ENCODE results near the gene ABCB8. TPM values are rescaled to one million over a fixed set of nuclear protein-coding genes. Genes with fewer than 3 reads are reported as not detected.

Gene ABCB8
- total RNA-seq, 1 donor from 2014 or later = 60.9 TPM

DNA sequence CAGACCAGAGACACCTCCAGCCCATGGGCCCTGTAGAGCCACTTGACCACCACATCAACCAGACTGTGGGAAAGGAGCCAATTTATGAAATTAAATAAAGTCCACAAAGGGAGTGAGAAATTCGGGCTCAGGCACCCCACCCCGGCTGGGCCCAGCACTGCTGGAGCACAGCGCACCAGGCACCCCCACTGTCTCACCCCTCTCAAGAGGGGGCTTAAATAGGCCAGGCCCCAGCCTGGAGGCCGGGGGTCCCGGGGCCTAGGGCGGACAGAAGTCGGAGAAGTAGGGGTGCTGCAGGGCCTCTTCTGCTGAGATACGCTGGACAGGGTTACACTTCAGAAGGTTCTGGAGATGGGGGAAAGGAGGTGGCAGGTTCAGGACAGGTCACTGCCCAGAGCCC, 25.5 kb downstream of the ABCB8 start:
- intact Hi-C loops (cut with micrococcal nuclease) = no loop called here

DNA sequence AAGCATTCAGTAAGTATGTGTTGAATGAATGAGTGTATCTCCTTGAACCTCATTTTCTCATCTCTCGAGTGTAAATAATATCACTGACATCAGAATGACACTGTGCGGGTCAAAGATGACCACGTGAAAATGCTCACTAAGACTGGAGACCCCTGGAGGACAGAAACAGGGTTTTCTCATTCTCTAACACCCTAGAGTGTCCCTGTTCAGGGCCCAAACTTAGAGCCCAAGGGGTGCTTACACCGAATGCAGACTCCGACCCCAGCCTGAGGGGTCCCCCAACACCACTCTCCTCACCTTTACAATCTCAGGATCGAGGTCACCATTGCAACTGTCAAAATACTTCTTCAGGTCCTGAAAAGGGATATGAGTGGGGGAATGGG, 28.0 kb downstream of the ABCB8 start:
- intact Hi-C loops (cut with micrococcal nuclease) = loop anchor here (5.0 kb wide), 1 partner anchor 44 kb away; no protein-coding TSS in a partner anchor

DNA sequence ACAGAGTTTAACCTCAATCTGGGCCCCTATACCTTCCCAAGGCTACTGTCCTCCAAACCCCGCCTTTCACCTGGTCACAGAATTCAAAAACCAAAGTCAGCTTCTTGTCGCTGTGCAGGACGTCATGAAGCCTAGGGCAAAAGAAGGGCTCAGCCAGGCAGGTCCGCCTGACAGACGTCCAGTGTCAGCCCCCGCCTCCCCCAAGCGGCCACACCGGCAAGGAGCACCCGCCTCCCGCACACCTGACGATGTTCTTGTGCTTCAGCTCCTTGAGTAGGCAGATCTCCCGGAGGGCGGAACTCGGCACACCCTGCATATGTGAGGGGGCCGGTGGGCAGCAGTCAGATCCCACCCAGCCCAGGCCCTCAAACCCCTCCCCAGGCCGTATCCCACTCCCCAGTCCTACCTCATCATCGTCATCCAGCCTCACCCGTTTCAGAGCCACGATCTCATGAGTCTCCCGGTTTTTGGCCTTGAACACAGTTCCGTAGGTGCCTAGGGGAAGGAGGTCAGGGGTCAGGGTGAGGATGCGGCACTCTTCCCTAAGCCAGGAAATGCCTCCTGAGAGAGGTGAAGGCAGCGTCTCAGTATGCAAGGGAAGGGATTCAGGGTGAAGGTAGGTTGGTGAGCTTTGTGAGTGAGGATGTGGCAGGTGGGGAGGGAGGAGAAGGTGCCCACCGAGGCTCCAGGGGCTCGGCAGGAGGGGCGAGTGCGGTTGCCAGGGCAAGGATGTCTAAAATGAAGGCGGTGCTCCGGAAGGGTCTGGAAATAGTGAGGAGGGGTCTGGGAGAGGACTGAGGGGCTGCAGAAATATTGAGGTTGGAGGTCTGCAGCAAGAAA, 28.6 kb downstream of the ABCB8 start:
- intact Hi-C loops (cut with micrococcal nuclease) = loop anchor here (1.0 to 5.0 kb wide), 2 partner anchors 45 to 170 kb away; partner anchors contain the start of gene ABCF2

DNA sequence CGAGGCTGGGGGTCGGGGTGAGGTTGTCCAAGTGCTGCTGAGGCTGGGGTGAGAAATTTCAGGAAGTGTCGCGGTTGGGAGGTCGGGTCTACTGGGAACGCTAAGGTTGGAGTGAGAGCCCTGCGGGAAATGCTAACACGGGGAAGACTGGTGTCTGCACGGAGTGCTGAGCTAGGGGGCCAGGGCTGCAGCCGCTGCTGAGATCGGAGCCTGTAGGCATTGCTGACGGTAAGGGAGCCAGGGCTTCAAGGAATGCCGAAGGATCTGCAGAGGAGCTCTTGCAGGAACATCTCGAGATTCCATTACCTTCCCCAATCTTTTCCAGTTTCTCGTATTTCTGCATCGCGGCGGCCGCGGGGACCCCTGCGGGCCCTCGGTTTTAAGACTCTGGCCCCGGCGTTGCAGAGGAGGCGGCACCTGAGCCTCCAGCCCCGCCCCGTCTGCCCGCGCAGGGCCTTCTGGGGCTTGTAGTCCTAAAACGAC, 29.3 kb downstream of the ABCB8 start, which contains the start of gene CDK5:
TSS of gene CDK5 (minus strand) at position 392 of the 483 bp plus-strand sequence. CDS start at position 343, 49 bp downstream.
- intact Hi-C loops (cut with micrococcal nuclease) = loop anchor here (1.0 to 5.0 kb wide), 2 partner anchors 45 to 170 kb away; partner anchors contain the start of gene ABCF2

DNA sequence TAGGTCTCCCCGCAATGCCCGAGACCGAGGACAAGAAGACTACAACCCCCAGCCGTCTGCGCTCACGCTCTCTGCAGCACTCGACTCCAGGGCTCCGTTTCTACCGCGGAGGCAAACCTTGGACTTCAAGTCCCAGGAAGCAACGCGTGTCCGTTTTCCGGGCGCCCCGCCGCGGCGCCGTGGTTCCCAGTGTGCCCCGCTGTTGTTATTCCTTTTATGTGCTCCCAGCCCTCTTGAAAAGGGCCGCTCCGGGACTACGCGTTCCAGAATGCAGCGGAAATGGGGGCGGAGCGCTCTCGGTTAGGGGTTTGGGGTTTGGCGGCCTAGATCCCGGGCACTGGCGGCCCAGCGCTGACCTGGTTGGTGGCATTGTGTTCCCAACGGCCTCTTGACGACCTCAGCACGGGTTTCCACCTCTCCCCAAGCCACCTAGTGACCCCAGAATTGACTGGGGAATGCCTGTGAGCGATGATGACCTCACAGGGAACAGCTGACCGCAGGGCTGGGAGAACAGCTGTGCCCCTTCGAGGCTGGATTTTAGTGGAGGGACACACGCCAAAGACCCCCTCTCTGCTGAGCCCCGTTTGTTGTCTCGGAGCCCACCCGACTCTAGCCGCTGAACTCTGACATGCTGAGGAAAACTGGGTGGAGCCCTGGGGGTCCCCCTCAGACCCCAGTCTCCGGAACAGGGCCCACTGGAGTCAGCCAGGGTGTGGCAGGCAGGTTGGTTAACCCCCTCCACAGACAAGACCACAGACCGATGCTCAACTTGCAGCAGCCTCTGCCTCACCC, 29.9 kb downstream of the ABCB8 start:
- intact Hi-C loops (cut with micrococcal nuclease) = loop anchor here (1.0 to 5.0 kb wide), 7 partner anchors 22 to 175 kb away; partner anchors contain the start of genes ABCB8, ABCF2, CHPF2 and FASTK

DNA sequence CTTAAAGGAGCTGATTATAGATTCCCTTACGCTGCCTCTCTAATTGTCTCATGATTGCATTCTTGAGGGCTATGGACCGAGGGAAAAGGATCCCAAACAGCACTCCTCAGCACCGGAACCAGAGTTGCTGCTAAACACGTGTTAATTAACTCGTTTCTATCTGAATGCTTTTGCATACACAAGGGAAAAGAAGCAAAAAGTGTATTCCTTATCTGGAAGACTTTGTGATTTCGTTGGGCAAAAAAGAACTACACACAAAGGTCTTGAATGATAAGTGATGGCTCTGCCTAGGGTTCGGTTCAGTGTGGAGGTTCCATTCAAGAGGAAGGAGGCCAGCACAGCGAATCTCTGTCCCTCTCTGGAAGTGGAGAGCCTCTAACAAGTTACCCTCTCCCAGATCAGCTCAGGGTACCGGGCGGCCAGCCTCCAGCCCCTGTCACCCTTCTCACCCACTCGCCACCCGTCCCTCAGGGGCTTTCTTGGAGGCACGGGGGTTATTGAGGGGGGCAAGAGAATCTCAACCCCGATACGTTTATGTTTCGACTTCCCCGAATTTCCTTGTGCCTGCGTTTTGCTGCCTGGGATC, 30.6 kb downstream of the ABCB8 start:
- intact Hi-C loops (cut with micrococcal nuclease) = loop anchor here (1.0 to 5.0 kb wide), 6 partner anchors 21 to 174 kb away; partner anchors contain the start of genes ABCB8, CHPF2 and FASTK

DNA sequence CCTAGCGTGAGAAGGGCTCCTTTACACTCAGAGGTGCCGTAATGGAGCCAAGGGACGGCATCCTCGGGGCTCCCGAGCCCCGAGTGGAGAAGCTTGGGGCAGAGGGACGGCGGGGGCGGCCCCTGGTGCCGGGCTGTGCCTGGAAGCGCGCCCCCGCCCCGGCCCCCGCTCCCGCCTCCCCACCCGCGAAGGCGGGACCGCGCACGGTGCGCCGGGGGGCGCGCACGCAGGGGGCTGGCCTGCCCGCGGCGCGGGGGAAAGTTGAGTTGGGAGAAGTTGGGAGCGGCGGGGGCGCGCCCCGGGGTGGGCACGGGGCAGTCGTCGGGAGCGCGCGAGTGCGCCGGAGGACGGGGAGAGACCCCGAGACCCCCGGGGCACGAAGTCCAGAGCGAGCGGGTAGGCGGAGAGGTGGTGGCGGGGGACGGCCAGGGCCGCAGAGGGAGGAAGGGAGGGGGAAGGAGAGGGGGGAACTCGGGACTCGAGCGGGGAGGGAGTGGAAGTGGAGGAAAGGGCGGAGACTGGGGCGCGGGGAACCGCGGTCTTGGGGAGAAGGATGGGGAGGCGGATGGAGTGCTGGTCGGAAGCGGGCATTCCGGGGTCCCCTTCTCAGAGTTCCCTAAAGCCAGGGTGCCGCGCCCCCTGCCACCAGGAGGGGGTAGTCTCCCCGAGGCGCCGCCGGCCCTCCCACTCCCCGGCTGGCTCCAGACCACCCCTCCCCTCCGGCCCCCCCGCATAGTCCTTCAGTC, 31.3 kb downstream of the ABCB8 start, which contains the start of gene SLC4A2:
TSS of gene SLC4A2 (plus strand) at position 223 of the 746 bp plus-strand sequence. CDS start 2,399 bp downstream, outside the sequence.
- intact Hi-C loops (cut with micrococcal nuclease) = loop anchor here (2.0 to 5.0 kb wide), 3 partner anchors 47 to 173 kb away; partner anchors contain the start of gene CHPF2

DNA sequence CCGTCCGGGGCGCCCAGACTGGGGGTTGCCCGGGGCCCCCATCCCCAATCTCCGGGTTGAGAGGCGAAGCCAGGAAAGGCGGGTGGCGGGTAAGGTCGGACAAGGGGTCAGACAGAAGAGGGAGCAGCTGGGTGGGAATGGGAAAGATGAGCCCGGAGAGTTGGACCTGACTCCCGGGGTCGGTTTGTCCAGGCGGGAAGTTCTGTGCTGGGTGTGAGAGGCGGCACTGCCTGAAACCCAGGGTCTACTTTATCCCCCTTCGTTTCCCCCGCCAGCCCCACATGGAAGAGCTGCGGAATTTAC, 31.8 kb downstream of the ABCB8 start:
- intact Hi-C loops (cut with micrococcal nuclease) = no loop called here

DNA sequence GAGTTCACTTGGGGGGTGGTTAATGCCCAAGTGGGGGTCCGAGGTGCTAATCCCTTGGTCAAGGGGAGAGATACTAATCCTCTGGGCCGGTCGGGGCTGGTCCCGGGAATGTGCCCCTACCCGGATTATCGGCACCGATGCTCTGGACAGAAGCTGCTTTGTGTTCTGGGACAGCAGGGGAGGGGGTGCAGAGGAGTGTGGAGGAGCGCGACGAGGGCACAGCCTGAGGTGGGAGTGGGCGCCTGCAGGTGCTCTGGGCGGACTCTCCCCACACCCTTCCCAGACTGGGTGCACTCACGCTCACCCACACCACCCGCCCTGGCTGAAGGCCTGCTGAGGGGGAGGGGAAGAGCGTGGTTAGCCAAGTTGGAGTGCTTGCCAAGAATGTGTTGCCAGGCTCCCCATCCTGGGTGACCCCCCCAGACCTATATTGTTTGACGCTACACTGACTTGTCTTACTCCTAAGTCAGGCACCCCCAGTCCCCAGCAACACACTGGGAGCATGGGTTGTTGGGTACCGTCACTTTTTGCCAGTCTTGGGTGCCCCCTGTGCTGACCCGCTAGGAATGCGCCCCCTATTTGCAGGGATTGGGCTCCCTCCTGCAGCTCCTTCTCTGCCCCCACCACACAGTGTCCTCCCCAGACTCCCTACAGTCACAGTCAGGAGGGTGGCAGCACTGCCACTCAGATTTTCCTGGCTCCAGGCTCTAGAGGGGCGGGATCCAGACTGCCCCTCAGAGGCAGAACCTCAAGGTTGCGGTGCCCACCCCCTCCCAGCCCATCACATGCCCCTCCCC, 32.4 kb downstream of the ABCB8 start:
- intact Hi-C loops (cut with micrococcal nuclease) = no loop called here

DNA sequence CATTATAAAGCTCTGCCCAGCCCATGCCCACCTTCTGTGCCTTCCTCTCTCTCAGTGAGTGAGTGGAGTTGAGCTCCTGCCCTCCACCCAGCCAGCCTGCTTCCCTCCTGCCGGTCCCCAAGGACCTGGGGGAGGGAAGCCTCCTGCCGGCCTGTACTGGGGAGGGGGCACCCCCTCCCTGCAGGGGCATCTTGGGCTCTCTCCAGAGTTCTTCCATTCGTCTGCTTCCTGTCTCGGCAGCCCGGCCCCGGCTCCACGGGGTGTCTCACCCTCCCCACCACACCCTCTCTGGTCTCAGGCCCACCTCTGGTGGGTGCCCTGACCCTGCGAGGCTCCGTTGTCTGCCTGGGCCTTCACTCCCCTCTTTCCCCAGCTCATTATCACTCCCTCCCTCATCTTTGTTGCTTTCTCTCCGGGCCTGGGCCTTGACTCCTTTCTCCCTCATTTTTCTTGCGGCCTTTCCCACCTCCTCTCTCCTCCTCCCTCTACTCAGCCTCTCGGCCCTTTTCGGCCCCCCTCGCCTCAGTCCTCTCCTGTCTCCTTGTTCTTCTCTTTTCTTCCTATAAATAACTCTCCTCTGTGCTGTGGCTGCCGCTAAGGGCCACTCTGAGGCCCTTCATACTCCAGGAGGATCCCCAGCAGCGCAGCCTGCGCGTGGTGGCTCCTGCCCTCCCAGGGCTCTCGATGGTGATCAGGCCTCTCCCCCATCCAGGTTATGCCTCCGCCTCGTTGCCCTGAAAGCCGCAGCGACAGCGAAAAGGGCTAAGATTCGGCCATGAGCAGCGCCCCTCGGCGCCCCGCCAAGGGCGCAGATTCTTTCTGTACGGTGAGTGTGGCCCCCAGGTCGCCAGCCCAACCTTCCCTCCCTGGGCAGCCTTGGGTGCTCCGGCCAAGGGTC, 33.2 kb downstream of the ABCB8 start:
- intact Hi-C loops (cut with micrococcal nuclease) = no loop called here

DNA sequence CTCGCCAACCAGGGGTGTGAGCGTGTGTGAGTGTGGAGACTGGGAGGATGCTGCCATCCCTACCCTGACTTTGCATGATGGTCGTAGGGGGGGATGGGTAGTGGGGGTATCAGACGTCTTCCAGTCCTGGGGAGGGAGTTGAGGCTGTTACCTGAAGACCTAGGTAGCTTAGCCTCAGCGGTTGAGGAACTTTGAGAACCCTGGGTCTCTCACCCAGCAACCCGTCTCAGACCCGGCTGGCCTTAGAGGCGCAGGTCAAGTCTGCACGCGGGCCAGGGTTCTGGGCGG, 33.8 kb downstream of the ABCB8 start:
- intact Hi-C loops (cut with micrococcal nuclease) = no loop called here

DNA sequence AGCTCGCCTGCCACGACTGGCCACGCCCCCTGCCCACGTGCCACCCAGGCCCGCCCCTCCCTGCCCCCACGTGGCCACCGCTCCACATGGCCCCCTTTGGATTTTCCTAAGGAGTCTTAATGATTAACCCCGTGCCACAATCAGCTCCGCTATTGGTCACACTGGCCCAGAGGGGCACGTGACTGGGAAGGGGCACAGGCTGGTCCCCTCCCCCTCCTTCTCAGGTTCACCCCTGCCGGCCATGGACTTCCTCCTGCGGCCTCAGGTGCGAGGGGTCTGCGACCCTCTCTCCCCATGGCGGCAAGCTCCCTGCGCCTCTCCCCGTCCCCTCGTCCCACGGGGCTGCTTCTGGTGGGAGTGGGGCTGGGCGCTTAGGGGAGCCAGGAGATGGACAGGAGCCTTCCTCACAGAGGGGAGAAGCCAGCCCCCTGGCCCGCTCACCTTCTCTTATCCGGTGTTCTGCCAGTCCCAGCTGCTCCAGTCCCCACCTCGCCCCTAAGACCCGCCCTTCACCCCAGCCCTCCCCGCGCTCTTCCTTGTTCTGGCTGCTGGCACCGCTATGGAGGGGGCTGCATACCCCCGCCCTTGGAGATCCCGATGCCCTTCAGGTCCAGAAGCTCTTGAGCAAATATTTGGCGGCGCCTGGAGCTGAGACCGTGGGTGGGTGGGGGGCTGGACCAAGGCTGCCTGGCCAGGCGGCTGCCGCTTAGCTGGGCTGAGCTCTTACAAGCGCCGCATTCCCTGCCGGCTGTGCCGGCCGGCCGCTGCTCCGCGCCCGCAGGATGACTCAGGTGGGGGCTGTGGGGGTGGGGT, 34.4 kb downstream of the ABCB8 start:
- intact Hi-C loops (cut with micrococcal nuclease) = no loop called here

DNA sequence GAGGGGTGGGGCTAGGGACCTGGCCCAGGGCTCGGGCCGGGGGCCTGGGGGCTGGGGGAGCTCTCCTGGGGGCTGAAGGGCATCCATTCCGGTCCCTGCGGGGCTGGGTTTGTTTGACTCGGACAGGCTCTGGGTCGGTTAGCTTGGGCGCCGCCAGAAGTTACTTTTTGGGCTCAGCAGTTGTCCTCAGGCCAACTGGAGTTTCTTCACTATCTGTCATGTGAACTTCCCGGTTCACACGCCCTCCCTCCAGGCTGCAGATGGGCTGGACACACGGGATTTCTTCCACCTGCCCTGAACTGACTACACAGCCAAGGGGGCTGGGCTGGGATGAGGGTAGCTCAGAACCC, 34.9 kb downstream of the ABCB8 start:
- intact Hi-C loops (cut with micrococcal nuclease) = no loop called here

DNA sequence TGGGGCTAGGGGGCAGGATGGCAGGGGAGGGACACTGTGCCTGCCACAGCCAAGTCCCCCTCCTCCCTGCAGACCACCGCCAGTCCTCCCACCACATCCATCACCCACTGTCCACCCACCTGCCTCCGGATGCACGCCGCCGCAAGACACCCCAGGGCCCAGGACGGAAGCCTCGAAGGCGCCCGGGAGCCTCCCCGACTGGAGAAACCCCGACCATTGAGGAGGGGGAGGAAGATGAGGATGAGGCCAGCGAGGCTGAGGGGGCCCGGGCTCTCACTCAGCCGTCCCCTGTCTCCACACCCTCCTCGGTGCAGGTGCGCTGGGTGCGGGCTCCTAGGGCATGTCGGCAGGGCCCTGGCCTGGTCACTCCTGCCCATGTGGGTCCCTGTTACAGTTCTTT, 36.2 kb downstream of the ABCB8 start:
- intact Hi-C loops (cut with micrococcal nuclease) = no loop called here

DNA sequence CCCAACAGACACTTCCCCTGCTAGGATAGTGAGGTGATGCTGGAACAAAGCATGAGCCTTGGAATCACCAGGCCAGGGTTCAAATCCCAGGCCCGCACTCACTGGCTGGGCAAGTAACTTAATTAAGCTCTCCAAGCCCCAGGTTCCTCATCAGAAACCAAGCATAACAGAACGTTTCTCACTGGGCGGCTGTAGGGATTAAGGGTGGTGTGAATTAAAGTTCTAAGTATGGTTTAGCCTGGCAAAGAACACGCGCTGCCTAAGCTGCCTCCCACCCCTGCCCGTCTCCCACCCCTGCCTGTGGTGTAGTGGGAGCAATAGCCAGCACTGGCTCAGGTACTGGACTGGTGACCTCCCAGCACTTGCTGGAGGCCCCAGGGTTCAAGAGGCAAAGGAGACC, 36.7 kb downstream of the ABCB8 start:
- intact Hi-C loops (cut with micrococcal nuclease) = no loop called here

DNA sequence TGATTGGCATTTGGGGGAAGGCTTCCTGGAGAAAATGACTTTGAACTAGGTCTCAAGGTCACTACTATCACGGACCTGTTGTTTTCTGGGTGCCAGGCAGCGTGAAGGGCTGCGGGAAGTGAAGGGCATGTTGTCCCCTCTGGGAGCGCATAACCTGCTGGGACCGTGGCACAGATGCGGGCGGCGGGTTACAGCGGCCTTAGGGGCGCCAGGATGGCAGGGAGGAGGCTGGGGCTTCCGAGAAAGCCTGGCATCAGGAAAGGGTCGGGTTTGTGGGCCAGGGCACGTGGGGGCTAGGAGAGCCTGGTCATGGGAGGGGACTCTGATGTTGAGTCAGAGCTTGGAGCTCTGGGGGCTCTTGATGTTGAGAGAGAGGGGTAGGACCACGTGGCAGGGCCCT, 37.3 kb downstream of the ABCB8 start:
- intact Hi-C loops (cut with micrococcal nuclease) = no loop called here

DNA sequence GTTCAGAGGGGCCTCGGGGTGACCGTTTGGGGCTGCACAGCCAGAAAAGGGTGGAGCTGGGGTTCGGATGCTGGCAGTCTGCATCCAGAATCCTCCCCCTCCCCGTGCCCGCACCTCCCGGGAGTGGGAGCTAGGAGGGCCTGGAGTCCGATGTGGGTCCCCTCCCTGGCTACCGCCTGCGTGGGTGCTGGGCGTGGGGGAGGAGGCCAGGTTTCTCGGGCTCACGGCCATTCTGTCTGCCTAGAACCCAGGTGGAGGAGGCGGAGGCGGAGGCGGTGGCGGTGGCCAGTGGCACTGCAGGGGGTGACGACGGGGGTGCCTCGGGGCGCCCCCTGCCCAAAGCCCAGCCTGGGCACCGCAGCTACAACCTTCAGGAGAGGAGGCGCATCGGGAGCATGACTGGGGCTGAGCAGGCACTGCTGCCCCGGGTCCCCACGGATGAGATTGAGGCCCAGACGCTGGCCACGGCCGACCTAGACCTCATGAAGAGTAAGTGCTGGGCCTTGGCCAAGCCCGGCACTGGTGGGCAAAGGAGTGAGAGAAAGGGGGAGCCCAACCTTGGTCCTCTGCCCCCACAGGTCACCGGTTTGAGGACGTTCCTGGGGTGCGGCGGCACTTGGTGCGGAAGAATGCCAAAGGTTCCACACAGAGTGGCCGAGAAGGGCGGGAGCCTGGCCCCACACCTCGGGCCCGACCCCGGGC, 38.2 kb downstream of the ABCB8 start:
- intact Hi-C loops (cut with micrococcal nuclease) = no loop called here
